Ovary (tissue), 3 donors: ENCODE data around the gene CCDC12.

ENCODE experiments used
- CTCF ChIP-seq, 3 donors: fragments of 450-650 bp in 2 of 3; fragments of 200-600 bp in 1 of 3; IDR thresholded peaks; one replicate each; pipeline versions ENCODE4 v1.5.1 to v1.8.0; 2016 to 2022; ENCODE audit warnings: antibody characterized with exemption in 3 of 3, mild to moderate bottlenecking in 1 of 3
- EP300 ChIP-seq: sonication (generic); formaldehyde crosslinking; IDR thresholded peaks from one replicate; pipeline ENCODE4 v1.6.1; 2017; ENCODE audit warnings: antibody characterized with exemption
- donor health status: DM: no; HTN: no; CAD: no.

GRCh38 chr3:46954178-46954577 lies 22.4 kb downstream of the CCDC12 start:
- TF ChIP-seq CTCF (IDR thresholded peaks at IDR 0.05): no peak
- no peak for TF ChIP-seq EP300
